Effector CD4-positive, alpha-beta T cell (primary cell): ENCODE data around the gene NOS3.

ENCODE experiments used
- DNase-seq: peaks from one replicate; pipeline ENCODE4 v3.0.0-alpha.2; 2020

NOS3 gene

GRCh38 chr7:150980663-150981062, 10.2 kb upstream of the NOS3 start:
- no peak for DNase-seq

GRCh38 chr7:150981644-150982043, 9.2 kb upstream of the NOS3 start:
- no peak for DNase-seq

GRCh38 chr7:150982351-150982750, 8.5 kb upstream of the NOS3 start:
- DNase-seq, result no peak

GRCh38 chr7:150983893-150984368, 6.9 kb upstream of the NOS3 start:
- peak; percentile 34 for DNase-seq

- peak; percentile 42 for DNase-seq
These were observed 4.7 kb upstream of the NOS3 start for GRCh38 chr7:150986099-150986512.

GRCh38 chr7:150986556-150986955, 4.3 kb upstream of the NOS3 start:
- DNase-seq, result no peak

GRCh38 chr7:150988230-150989226, 2.3 kb upstream of the NOS3 start:
- peak; percentile 61 for DNase-seq

- no peak for DNase-seq
These were observed 1.4 kb upstream of the NOS3 start for GRCh38 chr7:150989456-150989855.

- DNase-seq, result no peak
These were observed 1.3 kb downstream of the NOS3 start for GRCh38 chr7:150992051-150992640.

- DNase-seq, result no peak
These were observed 2.1 kb downstream of the NOS3 start for GRCh38 chr7:150992833-150993302.

GRCh38 chr7:150993511-150993910, 2.7 kb downstream of the NOS3 start:
- DNase-seq, result no peak

GRCh38 chr7:150994141-150994837, 3.5 kb downstream of the NOS3 start:
- DNase-seq, result no peak

- DNase-seq, result no peak
These were observed 4.2 kb downstream of the NOS3 start for GRCh38 chr7:150994838-150995510.

GRCh38 chr7:150996376-150997074, 5.7 kb downstream of the NOS3 start:
- DNase-seq, result no peak

GRCh38 chr7:150997075-150997511, 6.3 kb downstream of the NOS3 start:
- DNase-seq, result no peak

GRCh38 chr7:150997817-150998216, 7.0 kb downstream of the NOS3 start:
- no peak for DNase-seq

- no peak for DNase-seq
These were observed 7.5 kb downstream of the NOS3 start for GRCh38 chr7:150998341-150998740.

GRCh38 chr7:150999001-150999400, 8.2 kb downstream of the NOS3 start:
- DNase-seq, result no peak

- DNase-seq, result no peak
These were observed 8.8 kb downstream of the NOS3 start for GRCh38 chr7:150999497-151000230.

GRCh38 chr7:151000897-151001495, 10.2 kb downstream of the NOS3 start:
- no peak for DNase-seq

GRCh38 chr7:151001546-151001945, 10.7 kb downstream of the NOS3 start:
- DNase-seq, result no peak
